HG02678 (cell line): Measurements from ENCODE around the gene C1QTNF8.

ENCODE experiments used
- ATAC-seq: cut with Tn5 transposase; IDR thresholded peaks from one replicate; pipeline ENCODE4 v1.9.1; 2021; ENCODE audit warnings: mild to moderate bottlenecking, moderate library complexity; ENCODE audit not compliant: unreplicated experiment

C1QTNF8 gene

DNA sequence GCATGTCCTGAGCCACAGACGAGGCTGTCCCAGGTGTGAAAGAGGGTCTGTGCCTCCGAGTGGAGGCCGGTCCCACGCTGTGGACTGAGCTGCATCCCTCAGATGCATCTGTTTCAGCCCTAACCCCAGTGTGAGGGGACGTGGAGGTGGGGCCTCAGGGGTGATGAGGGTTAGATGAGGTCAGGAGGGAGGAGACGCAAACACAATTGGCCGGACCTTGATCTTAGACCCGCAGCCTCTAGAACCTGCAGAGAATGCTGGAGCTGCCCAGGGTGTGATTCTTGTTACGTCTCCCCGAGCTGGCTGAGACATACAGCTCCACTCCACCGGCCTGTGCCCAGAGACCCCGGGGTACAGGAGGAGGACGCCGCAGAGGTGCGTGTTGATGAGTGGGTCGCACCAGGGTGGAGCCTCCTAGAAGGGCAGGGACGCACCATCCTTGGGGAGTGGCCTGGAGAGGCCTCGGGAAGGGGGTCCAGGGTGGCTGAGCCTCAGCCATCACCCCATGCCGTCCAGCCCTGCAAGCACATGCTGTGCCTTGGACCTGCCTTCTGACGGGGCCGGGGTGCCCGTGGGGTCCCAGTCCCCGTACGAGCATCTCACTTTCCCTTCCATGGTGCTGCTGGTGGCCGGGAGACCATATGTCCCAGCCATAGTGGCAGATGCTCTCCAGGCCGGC is 16.6 kb upstream of the C1QTNF8 start:
- no peak for ATAC-seq

GRCh38 chr16:1109648-1110047 is 13.6 kb upstream of the C1QTNF8 start:
- ATAC-seq: no peak

DNA sequence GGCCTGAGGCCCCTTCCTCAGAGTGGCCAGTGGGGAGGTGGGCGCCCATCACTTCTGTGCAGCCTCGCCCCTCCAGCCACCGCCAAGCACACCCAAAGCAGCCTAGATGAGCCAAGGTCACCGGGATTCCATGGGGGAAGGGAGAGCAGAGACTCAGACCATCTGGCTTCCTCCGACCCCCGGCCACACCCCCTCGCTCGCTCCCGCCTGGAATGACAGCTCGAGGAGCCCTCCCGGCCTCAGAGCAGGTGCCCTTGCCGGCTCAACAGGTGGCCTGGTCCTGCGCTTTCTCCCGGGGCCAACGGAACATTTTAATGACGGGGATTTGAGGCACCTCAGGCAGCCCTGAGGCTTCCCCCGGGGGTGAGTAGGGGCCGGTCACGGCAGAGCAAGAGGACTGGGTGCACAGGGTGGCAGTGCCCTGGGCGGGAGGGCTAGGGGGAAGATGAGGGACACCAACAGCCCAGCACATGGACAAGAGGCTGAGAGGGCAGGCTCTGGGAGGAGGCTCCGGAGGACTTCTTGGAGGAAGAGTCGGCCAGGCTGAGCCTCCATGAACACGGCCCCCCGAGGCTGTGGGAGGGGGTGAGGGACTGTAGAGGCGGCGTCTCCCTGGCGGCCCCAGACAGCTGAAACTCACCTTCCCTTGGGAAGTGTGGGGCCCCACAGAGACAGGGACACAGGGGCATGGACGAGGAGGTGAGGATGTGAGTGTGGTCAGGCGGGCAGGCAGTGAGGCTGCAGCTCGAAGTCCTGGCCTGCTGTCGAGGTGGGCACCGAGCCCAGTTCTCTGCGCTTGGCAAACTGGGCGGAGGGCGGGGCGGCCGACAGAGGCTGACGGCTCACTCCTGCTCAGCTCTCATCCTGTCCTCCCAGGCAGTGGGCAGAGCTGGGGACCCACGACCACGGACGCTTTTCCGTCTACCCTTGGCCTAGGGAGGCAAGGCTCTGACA is 12.5 kb upstream of the C1QTNF8 start:
- no peak for ATAC-seq

DNA sequence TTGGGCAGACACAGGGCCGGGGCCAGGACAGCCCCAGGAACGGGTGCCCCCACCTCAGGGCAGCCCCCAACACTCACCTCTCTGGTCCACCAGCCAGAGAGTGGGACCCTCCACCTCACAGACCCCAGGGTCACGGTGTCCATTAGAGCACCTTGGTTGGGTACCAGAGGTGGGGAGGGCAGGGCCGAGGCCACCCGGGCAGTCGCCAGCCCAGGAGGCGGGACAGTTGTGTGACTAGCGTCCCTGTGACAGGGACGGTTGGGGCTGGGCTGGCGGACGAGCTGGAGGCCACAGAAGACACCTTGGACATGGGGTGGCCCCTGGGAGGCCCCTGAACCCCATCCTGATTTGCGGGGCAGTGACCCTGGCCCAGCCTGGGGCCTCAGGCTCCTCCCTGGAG is 11.7 kb upstream of the C1QTNF8 start:
- no peak for ATAC-seq

- no peak for ATAC-seq
Measured at GRCh38 chr16:1107141-1107540, 11.1 kb upstream of the C1QTNF8 start.

DNA sequence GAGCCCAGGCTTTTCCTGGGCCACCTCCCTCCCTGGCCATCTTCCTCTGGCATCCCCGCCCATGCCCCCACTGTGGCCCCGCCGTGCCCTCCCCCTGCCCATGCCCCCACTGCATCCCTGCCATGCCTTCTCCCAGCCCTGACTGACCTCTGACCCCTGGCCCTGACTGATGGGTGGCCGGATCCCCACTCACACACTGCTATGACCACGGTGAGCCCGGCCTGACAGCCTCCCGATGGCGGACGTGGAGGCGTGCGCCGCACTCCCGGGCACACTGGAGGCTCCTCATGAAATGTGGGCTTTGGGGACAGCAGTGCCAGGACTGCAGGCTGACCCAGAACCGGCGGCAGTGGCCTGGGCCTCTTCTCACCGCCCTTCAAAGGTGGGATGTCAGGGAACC is 10.6 kb upstream of the C1QTNF8 start:
- no peak for ATAC-seq

GRCh38 chr16:1105888-1106620 is 10.0 kb upstream of the C1QTNF8 start:
- ATAC-seq: no peak

DNA sequence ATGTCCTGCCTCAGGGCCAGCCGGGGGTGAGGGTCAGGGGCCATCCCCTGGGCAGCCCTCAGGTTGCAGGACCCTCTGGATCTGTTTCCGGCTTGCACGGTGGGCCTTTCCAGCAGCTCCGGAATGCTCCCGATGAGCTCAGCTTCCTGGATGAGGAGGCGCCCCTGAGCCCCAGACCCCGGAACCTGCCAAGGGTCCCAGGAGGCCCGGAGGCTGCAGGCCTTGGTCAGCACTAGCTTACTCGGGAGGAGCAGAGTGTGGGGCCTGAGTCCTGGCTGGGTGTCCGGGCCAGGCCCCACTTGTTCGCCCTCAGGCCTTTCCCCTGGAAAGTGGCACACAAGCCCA is 7.6 kb upstream of the C1QTNF8 start:
- ATAC-seq: no peak

GRCh38 chr16:1102921-1103635 is 7.0 kb upstream of the C1QTNF8 start:
- ATAC-seq: no peak

DNA sequence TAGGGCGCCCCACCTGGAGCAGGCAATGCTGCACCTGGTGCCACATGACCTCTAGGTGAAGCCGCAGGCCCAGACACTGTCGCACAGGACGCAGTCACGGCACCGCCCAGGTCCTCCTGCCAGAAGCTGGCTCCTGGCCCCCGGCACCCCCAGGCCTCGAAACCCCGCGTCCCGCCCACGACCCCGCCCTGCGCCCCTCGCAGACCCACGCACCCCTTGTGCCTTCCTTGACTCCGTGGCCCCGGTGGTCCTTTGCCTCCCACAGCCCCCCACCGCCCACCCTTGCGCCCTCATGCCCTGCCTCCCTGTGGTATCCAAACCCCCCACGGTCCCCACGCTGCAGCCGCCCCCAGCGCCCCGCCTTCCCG is 6.3 kb upstream of the C1QTNF8 start:
- no peak for ATAC-seq

DNA sequence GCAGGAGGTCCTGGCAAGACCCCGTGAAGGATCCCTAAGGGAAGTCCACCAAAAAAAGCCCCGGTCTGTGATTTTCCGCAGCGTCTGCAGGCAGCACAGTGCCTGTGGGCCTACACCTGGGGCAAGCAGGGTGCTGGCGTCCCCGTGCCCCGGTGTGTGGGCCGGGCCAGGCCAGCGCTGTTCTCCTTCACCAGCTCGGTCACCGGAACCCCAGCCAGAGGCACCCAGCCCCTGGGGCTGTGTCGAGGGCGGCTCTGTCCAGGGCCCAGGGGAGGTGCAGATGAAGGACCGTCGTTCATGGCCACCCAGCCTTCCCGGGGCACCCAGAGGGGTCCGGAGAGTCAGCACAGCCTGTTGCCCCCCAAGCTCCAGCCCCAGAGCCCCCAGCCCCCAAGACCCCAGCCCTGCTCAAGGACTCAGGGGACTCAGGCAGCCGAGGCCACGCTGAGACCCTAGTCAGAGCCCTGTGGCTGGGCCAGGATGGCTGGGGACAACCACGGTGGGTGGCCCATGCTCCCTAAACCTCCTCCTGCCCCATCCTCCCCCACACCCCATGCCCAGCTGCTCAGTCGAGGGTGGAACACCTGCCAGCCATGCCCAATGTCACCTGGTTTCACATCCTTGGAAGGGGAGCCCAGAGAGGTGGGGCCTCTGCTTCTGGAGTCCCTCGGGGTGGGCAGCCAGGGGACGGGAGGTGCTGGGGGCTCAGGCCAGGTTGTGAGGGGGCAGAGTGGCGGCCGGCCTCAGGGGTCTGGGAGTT is 5.7 kb upstream of the C1QTNF8 start:
- no peak for ATAC-seq

DNA sequence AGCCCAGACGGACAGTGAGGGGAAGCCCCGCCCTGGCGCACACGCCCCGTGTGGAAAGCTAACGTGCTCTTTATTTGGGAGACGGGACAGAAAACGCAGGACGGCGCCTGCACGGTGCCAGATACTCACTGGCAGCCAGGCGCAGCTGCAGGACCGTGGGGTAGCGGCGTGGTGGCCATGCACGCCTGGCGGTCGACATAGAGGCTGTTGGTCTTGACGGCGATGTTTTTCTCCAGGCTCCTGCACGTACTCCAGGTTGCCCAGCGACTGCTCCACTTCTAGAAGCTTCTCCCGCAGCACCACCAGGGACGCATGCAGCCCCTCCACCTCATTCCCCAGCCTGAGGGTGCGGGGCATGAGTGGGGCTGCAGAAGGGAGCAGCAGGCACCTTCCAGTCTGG is 5.1 kb upstream of the C1QTNF8 start:
- no peak for ATAC-seq

DNA sequence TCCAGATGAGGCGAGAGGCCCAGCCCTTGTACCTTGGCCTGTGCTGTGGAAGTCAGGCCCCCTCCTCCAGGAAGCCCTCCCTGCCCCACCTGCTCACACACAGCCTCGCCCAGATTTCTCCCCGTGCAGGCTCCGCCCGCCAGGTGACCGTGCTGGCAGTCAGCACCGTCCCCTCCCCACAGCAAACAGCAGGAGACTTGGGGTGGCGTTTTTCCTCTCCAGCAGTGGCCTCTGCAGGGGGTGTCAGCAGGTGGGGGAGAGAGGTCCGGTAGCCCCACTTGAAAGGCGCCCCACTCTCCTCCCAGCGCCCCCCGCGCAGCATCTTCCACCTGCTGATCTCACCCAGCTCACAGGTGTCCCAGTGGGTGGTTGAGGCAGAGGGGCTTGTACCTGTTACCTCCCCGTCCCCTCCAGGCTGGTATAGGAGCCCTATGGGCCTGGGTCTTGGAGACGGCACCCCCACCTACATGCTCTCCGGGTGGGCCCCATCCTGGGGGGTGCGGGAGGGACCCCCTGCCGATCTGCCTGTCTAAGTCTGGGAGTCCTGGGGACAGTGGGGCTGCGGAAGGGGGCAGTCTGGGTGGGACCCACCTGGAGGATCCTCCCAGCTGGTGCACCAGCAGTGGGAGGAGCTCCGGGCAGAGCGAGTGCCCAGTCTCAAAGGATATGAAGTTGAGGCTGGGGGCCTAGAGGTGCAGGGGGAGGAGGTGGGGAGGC is 4.2 kb upstream of the C1QTNF8 start:
- ATAC-seq: no peak

DNA sequence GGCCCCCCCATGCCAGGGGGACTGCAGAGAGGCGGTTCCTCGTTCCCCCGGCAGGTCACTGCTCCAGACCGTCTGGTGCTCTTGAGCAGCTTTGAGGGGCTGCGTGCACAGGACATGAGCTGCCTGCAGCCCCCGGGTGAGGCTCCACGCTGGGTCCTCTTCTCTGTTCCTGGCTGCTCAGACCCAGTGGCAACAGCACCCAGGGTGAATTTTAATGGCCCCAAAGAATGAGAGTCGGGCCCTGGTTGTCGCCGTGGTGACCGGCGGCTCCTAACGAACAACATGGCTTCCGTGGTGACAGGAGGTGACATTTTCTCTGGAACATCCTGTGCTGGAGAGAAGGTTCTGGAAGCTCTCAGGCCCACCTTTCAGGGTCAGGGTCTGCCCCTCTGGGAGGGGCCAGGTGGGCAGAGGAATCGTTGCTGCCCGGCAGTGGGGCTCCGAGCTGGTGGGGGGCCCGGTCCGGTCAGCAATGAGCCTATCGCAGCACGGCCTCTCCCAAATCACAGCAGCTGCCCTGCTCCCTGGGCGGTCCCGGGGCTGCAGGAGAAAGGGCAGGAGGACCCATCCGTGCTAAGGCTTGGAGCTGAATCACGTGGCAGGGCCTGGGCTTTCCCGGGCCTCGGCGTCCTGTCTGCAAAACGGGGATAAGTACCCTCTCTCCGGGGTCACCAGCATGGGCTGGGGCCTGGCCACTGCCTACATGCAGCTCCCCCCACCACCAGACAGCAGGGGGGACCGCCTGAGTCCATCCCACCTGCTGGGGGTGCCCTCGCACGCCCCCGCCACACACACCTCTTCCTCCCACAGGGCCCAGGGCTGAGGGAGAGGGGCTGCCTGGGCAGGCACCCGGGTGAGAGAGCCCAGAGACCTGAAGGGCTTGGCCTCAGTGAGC is 3.4 kb upstream of the C1QTNF8 start:
- no peak for ATAC-seq

- ATAC-seq: no peak
Measured at GRCh38 chr16:1098266-1098991, 2.4 kb upstream of the C1QTNF8 start.

- ATAC-seq: no peak
Measured at GRCh38 chr16:1097800-1098199, 1.8 kb upstream of the C1QTNF8 start.

DNA sequence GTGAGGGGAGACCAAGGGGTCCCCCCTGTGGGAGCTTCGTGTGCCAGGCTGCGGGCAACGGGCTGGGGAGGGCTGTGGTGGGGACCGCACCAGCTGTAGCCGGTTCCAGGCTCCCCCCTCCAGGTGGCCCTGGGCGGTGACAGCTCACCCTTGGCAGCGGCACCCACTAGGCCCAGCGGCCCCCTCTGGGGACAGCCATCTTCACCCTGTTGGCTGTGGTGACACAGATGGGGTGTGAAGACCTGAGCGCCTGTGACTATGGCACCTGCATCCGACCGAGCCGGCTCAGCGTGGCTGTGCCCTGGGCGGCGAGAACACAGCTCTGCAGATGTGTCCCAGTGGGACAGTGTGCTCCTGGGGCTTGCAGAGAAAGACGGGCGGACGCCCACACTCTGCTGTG is 1.1 kb upstream of the C1QTNF8 start:
- ATAC-seq: no peak
